Inflammatory macrophage treated with lipopolysaccharide for 1 hour (primary cell): ENCODE results near the gene NEDD9.

Source experiments
- DNase-seq, 2 donors: peaks; one replicate each; pipeline ENCODE4 v3.0.0-alpha.2; 2020 to 2022

NEDD9 gene

GRCh38 chr6:11260249-11261038 is 28.0 kb upstream of the NEDD9 start:
- no peak for DNase-seq

DNA sequence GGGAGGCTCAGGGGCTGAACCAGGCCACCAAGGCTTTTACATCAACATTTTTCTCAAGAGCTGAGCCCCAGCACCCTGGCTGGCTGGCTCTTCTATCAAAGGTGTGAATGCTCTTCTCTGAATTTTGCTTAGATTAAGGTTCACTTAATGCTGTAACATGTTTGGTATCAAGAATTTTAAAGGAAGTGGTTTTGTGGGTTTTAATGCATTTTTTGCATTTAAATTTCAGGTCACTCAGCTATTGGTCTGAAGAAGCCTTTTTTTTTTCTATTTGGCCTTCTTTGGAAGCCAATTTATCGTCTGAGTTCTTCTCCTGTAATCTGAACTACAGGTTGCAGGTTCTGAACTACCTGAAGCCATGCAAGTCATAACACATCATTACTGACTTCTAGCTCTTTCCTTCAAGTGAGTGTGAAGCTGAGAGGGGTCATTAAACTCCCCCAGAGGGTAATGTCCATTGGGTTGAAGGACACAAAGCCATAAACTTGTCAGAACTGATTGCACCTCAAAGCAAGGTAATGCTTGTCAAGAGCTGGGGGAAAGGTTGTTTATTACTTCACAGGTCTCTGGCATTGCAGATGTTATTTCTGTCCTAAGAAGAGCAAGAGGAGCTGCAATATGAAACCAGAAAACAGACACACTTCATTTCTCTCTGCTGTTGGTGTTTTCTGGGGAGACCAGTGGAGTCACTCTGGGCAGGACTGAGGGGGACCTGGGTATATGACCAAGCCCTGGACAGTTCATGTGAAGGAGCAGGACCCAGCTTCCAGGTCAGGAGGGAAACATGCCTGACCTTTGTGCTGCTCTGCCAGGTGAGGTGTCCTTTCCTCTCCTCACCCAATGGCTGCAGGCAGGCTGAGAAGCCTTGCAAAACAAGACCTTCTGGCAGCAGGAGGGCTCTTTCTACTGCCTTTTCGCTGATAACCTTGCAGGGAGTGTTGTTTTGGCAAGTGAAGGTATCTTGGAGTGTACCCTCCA is 26.1 kb upstream of the NEDD9 start:
- DNase-seq: no peak

- DNase-seq: no peak
Measured at GRCh38 chr6:11255610-11256009, 23.1 kb upstream of the NEDD9 start.

DNA sequence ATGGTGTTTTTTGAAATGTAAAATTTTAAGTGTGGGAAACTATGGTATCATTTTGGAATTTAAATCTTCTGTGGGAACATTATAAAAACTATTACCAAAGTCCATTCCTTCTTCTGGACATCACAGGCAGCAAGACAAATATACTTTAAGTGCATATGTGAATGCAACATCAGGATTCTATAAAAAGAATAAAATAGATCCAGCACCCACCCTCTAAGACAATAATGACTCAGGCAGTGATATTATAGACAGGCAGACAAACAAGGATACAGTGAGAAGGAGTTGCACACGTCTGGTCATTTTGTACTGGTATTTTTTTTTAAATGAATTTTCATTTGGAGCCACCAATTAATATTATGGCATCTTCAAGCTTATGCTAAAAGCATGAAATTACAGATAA is 21.1 kb upstream of the NEDD9 start:
- no peak for DNase-seq

GRCh38 chr6:11251553-11252360 is 19.3 kb upstream of the NEDD9 start:
- no peak for DNase-seq

GRCh38 chr6:11250108-11250507 is 17.6 kb upstream of the NEDD9 start:
- DNase-seq: no peak

DNA sequence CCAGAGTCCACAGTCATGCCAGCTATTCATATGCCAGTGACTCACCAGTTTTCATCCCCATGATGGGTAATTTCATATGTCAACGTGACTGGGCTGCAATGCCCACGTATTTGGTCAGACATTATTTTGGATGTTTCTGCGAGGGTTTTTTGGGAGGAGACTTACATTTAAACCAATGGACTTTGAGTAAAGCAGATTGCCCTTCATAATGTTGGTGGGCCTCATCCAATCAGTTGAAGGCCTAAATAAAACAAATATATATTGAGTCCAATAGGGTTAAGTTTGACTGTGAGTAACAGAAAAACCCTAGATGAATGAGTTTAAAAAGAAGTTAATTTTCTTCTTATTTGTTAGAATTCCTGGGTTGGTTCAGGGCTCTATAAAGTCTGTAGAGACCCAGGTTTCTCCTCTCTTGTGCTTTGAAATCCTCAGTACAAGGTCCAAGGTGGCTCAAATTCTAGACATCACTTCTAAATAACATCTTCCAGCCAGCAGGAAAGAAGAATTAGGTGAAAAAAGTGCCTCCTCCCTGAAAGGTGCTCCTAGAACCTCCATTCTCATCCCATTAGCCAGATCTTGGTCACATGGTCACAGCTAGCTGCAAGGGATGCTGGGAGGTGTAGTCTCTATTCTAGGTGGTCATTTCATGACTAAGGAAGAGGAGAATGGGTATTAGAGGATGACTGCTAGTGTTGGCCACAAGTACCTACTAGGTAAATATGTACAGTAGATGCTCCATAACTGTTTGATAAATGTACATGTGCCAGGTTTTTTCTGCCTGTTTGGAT is 16.7 kb upstream of the NEDD9 start:
- DNase-seq: peak in 1 of 2 donors; percentile 26

DNA sequence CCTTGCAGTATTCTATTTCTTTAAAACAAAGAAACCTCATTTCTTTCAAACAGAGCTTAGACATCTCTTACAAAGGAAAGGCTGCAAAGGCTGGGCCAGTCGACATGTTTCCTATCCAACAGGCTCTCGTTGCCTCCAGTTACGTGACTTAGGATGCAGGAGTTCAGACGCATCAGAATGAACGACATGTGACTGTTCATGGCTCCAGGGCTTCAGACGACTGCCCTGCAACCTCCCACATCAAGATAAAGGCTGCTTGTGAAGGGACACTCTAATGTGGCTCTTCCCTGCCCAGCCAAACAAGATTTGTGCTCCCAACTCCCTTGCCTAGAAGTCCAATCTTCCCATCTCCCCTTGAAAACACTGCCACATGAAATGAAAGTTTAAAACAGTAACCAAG is 14.3 kb upstream of the NEDD9 start:
- no peak for DNase-seq

DNA sequence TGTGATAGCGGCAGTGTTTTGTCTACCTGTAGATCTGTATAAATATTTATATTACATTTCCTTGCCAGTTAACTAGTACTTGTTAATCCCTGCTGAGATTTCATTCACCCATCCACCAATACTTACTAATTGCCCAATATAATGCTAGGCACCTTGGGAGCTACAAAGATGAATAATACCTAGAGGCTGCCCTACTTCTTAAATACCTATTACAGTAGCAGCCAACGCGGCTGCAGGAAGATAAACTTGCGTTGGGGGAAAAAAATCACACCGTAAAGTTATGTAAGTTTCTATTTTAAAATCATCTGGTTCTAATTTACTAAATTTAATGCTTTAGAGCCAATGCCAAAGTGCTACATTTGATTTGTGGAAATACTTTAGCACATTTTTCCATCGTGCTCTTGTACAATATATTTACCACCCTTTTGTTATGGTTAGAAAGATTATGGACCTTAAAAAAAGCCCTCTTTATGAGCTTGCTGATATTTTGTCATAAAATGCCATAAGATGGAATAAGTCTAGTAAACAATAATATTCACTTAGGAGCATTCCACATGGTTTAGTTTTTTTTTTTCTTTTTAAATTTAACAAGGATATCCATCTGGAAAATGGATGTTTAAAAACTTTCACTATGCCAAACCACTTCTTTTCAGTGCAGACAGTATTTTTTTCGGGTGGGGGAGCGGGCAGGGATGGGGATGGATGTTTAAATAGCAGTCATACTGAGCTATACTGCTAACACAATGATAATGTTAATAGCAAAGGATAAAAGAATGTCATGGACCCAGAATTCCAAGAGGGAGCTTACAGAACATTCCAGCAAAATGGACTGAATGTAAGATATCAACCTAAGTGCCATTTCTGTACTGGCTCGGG is 13.2 kb upstream of the NEDD9 start:
- DNase-seq: no peak

DNA sequence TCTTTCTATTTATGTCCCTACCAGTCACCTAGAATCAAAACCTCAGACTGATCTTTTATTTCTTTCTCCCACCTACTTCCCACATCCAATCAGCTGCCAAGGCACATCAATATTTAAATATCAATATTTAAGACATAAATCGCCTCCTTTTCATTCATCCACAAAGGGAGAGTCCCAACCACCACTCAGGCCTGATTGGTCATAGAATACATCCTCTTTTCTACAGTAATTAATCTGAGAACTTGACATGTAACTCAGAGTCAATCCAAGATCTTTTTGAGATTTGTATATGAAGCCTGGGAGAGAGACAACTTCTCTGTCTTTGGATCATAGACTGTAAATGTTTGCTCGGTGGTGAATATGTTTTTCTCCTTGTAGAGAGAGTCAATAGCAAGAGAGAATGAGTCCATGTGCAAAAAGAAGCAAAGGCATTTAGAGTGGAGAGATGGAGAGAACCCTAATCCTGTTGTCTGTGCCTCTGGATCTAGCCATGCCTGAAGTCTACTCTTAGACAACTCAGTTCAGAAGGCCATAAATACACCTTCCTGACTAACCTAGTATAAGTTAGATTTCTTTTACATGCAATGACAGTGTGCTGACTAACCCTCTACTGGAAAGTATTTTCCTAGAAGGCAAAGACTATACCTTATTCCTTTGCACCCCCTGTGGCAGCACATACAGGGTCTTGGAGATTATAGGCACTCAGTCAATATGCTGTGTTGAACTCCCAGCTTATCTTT is 12.1 kb upstream of the NEDD9 start:
- DNase-seq: no peak

DNA sequence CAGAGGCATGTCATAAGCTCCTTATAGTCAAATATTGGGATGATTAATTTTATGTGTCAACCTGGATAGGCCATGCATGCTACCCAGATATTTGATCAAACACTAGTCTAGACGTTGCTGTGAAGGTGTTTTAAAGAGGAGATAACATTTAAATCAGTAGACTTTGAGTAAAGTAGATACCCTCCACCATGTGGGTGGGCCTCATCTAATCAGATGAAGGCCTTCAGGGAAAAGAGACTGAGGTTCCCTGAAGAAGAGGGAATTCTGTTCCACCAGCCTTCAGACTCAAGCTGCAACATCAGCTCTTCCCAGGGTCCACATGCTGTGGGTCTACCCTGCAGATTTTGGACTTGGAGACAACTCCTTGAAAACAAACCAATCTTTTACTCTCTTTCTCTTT is 11.4 kb upstream of the NEDD9 start:
- DNase-seq: no peak

DNA sequence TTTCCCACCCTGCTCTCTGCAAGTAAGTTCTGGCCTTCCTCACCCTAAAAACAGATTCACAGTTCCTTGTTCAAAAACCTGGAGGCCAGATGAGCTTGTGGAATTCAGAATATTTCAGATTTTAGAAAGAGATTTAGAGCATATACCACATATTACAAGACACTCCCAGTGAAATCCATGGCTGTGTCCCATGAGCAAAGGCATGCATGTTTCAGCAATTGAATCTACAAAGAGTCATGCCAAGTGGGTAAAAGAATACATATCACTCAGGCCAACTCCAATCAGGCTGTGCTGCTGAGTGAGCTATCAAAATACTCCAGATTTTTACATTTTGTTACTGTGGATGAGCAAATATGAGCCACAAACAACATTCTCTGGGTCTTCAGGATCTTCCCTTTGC is 10.2 kb upstream of the NEDD9 start:
- DNase-seq: no peak

- DNase-seq: no peak
Measured at GRCh38 chr6:11241793-11242201, 9.3 kb upstream of the NEDD9 start.

DNA sequence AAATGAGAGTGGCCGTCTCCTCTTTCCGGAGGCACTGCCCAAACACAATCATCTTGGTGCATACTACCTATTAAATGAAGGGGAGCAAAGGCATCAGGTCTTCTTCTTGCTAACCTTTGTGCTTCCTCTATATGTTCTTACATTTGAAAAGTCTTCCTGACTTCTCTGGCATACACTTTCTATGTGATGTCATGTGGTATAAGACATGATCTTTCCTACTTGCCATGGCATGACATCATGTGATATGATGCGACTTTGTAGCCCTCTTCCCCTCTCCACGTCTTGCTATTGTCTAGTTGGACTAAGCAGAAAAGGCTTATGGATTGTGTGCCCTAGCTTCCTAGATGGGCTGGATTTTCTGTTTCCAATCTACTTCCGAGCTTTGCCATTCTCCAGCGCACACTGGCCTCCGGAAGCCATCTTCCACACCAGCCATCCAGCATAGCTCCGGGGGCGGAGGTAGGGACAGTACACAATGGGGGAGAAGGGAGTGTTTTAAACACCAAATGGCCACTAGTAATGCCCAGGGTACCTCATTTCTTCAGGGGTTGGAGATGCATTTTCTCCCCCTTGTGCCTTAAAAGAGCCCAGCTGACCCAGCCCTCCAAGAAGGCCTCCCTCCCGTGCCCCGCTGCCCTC is 8.8 kb upstream of the NEDD9 start:
- DNase-seq: no peak

- no peak for DNase-seq
Measured at GRCh38 chr6:11237956-11238355, 5.5 kb upstream of the NEDD9 start.

DNA sequence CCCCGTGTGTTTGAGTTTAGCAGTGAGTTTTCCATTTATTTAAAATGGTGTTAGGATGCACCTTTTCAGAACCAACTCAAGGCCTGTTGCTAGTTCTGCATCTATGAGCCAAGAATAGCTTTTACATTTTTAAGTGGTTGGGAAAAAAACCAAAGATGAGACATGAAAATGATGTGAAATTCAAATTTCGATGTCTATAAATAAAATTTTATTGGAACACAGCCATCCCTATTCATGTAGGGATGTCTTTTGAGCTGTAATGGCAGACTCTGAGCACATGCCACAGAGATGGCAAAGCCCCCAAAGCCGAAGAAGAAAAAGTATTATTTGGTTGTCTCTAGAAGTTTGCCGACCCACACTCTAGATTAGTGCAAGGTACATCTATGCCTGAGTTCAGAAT is 5.0 kb upstream of the NEDD9 start:
- no peak for DNase-seq

DNA sequence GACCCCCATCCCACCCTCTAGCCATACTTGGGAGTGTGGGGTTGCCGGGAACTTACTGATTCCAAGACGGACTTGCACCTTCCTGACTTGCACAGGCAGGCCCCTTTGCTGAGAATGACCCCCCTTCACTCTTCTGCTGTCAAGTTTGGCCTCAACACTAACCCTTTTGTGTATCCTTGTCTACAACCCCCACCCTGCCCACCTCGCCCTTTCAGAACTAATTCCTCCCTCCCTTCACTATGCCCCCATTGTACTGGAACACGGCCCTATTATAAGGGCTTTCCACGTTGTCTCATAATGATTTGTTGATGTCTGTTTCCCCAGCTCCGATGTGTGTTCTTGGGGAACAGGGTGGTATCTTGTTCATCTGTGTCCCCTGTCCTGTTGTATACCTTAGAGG is 4.4 kb upstream of the NEDD9 start:
- DNase-seq: no peak

DNA sequence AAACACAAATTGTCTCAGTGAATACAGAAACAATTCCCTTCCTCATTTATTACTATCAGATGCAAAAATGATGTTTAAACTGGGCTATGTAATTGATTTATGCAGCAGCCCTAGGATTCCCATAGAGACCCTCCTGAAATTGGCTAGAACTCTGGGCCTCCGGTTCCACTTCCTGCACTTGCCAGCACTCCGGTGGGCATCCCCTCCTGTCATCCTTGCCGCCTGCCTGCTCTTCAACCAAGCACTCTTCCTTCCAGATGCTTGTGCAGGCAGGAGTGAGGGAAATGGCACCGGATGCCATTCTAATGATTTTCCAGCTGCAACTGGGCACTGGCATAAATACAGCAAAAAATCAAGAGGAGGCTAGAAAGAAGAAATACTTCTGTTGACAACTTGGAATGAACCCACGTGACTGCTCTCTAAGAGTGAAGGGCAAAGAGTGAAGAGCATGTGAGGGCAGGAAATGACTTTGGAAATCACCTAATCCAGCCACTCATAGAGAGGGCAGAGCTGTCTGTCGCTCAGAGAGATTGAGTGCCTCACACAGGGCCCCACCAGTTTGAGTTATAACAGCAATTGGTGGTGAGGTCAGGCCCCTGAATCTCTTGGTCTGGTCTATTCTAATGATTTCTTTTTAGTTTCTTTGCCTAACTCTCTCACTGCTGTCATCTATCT is 3.7 kb upstream of the NEDD9 start:
- DNase-seq: peak in 1 of 2 donors; percentile 60

DNA sequence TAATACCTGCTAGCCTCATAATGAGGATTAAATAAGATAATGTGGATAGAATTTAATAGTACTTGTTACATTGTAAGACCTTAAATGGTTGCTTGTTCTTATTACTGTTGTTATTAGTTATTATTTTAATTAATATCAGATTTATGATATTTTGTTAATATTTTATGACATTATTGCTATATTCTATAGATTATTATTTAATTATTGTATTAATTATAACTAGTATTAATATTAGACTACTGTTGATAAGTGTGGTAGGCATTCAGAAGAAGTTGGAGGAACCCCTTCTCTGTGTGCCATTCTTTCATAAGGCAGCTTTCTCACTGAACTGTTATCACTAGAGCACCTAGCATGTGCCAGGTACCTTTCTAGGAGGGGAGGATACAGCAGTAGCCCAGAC is 2.6 kb upstream of the NEDD9 start:
- DNase-seq: no peak
